GM12874 (cell line): ENCODE data around the gene C17orf75.

ENCODE experiments used
- TF ChIP-seq, protein P1 (sequence below): IDR thresholded peaks from 2 replicates; pipeline ENCODE4 v1.5.1; 2011; ENCODE audit warnings: low read depth, mild to moderate bottlenecking, control low read depth, low read length, moderate library complexity; ENCODE audit not compliant: insufficient read depth

Gene C17orf75

DNA sequence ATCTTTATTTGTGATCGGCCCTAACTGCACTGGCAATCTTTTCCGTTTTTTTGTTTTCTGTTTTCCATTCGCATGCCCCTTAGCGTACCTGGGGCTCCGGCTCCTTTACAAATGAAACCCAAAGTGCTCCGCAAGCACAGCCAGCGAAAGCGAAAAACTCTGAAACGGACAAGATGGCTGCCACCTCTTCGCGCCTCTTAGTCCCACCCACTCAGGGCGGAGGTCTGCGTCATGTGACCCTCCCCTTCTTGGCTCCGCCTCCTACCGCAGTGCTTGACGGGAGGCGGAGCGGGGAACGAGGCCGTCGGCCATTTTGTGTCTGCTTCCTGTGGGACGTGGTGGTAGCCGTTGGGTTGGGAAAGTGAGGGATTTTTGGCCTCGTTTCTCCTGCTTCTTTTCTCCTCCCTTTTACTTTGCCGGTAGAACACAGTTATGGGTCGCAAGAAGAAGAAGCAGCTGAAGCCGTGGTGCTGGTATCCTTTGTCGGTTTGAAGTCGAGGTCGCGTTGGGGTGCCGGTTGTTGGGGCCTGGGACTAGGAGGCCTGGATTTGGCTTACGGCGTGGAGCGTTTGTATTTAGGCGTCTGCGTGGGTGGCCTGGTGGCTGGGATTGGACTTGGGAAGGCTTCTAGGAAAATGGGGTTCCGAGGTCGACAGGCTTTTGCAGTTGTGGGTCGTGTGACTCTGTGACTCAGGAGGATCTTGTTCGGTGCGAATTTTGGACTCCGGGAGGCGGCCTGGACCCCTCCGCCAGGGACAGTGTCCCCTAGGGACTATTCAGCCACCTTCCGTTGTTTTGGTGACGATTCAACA, 8.1 kb upstream of the C17orf75 start, which contains the start of gene ZNF207:
Gene ZNF207 (plus strand): TSS at position 304 of the 812 bp plus-strand sequence. CDS start 129 bp downstream, at position 433.
- TF ChIP-seq, protein P1, sequence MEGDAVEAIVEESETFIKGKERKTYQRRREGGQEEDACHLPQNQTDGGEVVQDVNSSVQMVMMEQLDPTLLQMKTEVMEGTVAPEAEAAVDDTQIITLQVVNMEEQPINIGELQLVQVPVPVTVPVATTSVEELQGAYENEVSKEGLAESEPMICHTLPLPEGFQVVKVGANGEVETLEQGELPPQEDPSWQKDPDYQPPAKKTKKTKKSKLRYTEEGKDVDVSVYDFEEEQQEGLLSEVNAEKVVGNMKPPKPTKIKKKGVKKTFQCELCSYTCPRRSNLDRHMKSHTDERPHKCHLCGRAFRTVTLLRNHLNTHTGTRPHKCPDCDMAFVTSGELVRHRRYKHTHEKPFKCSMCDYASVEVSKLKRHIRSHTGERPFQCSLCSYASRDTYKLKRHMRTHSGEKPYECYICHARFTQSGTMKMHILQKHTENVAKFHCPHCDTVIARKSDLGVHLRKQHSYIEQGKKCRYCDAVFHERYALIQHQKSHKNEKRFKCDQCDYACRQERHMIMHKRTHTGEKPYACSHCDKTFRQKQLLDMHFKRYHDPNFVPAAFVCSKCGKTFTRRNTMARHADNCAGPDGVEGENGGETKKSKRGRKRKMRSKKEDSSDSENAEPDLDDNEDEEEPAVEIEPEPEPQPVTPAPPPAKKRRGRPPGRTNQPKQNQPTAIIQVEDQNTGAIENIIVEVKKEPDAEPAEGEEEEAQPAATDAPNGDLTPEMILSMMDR, result no peak

DNA sequence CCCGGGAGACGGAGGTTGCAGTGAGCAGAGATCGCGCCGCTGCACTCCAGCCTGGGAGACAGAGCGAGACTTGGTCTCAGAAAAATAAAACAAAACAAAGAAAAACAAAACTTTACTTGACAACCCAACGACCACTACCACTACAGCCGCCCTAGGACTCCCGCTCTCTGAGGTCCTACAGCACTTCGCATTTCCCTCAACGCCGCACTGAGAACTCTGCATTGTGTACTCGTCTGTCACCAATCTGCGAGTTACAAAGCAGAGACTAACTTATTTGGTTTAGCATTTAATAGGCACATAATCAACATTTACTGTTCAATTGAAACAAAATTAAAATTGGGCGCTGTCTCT, 7.5 kb upstream of the C17orf75 start:
- TF ChIP-seq, protein P1, result no peak

DNA sequence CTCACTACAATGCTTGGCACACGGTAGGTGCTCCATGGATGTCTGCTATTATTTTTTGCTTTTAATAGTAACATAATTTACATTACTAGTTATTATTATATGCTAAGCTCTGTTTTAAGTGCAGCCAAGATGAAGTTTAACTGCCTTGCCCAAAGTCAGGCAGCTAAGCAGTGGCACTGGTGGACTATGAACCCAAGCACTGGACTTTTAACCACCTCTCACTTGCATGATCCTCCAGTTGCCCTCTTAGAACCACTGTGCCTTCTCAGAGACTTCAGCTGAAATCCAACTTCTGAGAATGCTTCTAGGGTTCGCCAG, 6.5 kb upstream of the C17orf75 start:
- TF ChIP-seq, protein P1, result no peak

DNA sequence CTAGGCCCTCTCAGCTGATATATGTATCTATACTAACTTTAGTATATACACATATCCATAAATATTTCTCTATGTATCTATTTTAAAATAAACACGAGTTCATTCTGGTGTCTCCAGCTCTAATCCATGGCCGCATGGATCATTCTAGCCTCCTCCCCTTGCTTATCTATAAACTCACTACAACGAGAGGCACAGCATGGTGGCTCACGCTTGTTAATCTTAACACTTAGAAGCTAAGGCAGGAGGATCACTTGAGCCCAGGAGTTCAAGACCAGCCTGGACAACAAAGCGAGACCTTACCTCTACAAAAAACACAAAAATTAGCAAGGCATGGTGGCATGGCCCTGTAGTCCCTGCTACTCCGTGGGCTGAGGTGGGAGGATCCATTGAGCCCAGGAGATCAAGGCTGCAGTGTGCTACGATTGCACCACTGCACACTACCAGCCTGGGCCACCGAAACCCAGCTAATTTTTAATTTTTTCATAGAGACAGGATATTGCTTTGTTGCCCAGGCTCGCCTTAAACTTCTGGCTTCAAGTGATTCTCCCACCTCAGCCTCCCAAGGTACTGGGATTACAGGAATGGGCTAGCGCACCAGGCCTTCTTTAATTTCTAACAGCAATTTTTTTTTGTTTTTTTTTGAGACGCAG, 4.1 kb upstream of the C17orf75 start:
- TF ChIP-seq, protein P1, result no peak

DNA sequence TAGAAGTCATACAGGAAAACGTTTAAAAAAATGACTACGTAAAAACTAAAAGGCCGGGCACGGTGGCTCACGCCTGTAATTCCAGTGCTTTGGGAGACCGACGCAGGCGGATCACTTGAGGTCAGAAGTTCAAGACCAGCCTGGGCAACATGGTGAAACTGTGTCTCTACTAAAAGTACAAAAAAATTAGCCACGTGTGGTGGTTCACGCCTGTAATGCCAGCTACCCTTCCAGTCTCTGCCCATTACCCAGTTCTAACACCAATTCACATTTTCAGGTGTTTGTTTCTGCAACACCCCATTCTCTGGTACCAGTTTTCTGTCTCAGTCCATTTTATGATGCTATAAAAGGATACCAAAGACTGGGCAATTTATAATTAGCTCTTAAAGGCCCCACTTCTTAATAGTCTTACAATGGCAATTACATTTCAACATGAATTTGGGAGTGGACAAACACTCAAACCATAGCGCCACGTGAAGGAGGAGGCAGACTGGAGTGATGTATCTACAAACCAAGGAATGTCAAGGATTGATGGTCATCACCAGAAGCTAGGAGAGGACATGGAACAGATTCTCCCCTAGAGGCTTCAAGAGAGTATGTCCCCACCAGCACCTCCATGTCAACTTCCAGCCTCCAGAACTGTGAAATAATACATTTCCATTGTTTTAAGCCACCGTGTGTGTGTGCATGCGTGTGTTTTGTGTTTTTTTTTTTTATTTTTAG, 791 bp upstream of the C17orf75 start:
- TF ChIP-seq, protein P1, result no peak

DNA sequence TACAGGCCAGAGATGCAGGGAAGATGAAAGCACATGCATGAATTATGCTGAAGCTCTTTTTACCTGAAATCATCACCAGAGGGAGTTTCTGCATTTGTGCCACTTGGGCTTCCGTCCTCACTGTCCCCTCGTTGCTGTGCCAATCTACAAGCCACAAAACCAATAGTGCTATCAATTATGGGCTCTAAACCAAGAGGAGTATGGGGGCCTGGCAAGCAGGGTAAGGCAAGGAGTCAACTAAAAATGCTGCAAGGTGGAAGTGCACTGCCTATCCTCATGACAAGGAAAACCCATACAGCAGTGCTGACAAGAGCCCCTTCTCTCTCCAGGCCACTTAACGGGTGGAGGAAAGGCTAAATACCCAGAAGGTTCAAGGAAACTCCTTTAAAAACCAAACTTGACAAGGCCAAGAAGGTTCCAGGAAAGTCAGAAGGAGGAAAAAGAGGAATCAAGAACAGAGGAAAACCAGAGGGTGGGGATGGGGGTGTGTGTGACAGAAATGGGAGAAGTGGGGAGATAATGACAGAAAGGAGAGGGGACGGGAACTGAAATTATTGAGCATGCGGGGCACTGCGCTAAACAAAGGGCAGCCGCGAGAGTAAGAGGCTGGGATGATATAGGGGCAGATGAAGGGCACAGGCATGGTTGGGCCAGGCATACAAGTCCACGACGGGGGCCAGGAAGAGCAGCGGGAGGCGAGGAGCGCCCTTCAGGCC, 674 bp downstream of the C17orf75 start:
- TF ChIP-seq, protein P1, result no peak; the same call in 1 of the 2 replicates

DNA sequence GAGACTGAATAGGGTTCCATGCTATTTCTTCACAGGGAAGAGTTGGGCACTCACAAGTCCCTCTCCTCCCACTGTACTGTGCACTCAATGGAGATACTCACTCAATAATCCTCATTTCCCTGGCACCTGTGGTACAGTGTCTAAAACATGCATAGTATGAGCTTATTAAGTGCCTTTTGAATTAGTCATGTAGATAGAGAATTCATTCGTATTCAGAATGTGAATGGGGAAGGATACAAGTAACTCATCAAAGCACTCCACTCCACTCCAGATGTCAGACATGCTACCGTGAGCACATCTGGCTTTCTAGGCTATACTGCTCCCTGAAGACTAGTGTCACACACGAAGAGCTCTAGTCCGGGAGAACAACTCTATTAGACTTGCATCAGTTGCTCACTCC, 6.3 kb downstream of the C17orf75 start:
- TF ChIP-seq, protein P1, result no peak
